Erythroblast (primary cell): ENCODE measurements around the gene PITHD1.
"Not testable (repeated sequence)": the region's sequence is repeated elsewhere in the genome, so short reads cannot be mapped to it uniquely, and the experiment has no call there.

Source experiments
- DNase-seq, 2 experiments: peaks; one replicate each; lab custom pipeline; 2025; lab: John Stamatoyannopoulos, UW
- GATA1 ChIP-seq: IDR thresholded peaks from 2 replicates; pipeline ENCODE4 v1.6.1; 2011; ENCODE audit warnings: low read depth, mild to moderate bottlenecking, control low read depth, low read length, moderate library complexity
- POLR2A ChIP-seq: IDR thresholded peaks from 2 replicates; pipeline ENCODE4 v1.6.1; 2011; ENCODE audit warnings: mild to moderate bottlenecking, low read length

The PITHD1 gene

DNA sequence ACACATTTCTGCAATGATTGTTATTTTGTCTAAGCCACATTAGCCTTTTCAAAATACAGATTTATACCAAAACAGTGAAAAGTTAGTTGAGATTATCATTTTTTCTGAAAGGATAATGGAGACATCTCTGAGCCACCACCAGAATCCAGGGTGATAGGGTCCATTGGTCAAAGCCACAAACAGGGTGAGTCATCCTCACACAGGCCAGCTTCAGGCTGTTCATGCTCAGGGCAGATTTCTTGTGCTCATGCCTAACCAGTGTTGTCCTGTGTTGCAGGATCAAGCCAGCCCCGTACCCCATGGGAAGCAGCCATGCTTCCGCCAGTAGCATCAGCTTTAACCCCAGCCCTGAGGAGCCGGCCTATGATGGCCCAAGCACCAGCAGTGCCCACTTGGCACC is 21.5 kb upstream of the PITHD1 start:
- no peak for DNase-seq

GRCh38 chr1:23757812-23758211 is 20.4 kb upstream of the PITHD1 start:
- no peak for DNase-seq
- no peak for TF ChIP-seq GATA1

More for the DNA sequence above, 21.5 kb upstream of the PITHD1 start:
- TF ChIP-seq POLR2A (no peak), GATA1 (no peak)

- no peak for DNase-seq
- TF ChIP-seq GATA1 (no peak), POLR2A (no peak)
These were observed 18.9 kb upstream of the PITHD1 start for GRCh38 chr1:23759277-23759676.

DNA sequence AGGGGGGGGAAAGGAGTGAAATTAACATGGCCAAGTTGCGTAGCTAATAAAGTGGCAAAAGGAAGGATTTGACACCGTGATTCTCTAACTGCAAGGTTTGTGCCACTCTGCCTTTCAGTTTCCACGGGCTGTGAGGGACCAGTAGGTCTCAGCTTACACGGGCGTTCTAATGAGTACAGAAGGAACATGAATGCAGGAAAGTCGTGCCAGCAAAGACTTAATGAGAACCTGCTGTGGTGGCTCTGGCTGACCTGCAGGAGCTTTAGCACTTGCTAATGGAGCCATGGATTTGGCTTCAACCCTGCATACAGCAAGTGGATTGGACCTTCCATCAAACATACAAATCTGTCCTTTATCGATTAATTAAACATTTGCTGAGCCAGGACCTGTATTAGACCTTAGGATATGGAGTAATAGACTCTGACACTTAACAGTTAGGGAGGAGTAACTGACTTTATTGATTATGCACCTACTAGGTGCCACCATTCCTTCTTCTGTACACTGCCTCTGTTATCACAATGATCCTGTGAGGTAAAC is 15.1 kb upstream of the PITHD1 start:
- no peak for DNase-seq

DNA sequence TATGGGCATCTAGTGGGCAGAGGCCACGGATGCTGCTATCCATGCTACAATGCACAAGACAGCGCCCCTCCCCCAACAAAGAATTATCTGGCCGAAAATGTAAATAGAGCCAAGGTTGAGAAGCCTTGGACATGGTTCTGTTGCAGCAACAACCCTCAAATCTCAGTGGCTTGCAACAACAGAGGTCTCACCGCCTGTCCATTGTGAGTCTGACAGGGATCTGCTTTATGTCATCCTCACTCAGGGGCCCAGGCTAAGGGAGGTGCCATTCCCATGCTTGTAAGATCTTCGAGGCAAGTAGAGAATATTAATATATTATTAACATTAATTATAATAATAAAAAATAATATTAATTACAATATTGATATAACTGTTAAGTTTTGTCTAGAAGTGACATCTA is 9.5 kb upstream of the PITHD1 start:
- no peak for TF ChIP-seq POLR2A
- no peak for TF ChIP-seq GATA1

More for the DNA sequence above, 15.1 kb upstream of the PITHD1 start:
- TF ChIP-seq POLR2A (no peak), GATA1 (no peak)

DNA sequence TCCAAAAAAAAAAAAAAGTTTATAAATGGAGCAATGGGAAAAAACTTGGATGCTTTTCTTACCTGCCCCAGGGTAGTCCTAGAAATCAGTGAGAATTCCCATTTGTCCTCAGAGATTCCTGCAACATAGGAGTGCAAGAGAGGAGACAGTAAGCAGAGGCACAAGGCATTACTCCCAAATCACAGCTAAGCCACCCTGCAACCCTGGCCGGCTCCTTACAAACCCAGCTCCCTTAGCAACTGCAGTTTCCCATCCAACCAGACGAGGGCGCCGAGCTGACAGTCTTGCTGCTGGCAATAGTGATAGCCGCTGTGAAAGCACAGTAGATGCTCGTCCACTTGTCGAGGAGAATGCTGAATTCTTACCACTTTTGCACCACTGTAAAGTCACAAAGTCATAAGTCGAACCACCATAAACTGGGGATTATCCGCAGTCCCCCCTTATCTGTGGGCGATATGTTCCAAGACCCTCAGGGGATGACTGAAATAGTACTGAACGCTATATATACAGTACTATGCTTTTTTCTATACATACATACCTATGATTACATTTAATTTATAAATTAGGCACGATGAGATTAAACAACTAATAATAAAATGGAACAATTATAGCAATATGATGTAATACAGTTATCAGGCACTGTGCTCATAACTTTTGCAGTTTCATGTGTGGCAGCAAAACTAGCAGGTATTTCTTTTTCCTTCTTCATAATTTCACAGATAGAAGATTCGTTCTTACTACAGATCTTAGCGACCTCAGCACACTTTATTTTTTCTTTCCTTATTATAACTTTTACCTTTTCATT is 6.0 kb upstream of the PITHD1 start:
- peak; percentile 87 to 92 for DNase-seq
- TF ChIP-seq GATA1 (no peak), POLR2A (no peak)

More for the DNA sequence above, 9.5 kb upstream of the PITHD1 start:
- DNase-seq, result no peak

- TF ChIP-seq GATA1, result no peak
- no peak for TF ChIP-seq POLR2A
- no peak for DNase-seq
These were observed 5.4 kb upstream of the PITHD1 start for GRCh38 chr1:23772854-23773242.

DNA sequence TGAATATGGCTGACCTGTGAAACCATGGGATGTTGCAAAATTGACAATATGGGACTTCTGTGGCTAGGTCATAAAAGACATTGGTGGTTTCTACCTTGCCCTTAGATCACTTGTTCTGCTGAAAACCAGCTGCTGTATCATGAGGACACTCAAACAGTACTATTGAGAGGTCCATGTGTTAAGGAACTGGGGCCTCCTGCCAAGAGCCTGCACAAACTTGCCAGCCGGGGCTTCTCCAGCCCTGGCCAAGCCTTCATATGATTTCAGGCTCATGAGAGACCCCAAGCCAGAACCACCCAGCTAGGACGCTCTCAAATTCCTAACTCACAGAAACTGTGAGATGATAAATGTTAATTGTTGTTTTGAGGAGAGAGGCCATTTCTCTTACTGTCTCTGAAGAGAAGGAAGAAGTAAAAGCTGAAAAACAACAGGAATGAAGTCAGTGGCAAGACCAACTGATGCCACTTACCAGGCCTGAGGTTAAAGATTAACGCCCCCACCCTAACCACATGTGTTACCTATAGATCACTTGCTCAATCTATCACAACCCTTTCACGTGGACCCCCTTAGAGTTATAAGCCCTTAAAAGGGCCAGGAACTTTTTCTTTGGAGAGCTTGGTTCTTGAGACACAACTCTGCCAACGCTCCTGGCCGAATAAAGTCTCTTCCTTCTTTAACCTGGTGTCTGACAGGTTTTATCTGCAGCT is 3.9 kb upstream of the PITHD1 start:
- no peak for DNase-seq
- no peak for TF ChIP-seq POLR2A
- no peak for TF ChIP-seq GATA1

DNA sequence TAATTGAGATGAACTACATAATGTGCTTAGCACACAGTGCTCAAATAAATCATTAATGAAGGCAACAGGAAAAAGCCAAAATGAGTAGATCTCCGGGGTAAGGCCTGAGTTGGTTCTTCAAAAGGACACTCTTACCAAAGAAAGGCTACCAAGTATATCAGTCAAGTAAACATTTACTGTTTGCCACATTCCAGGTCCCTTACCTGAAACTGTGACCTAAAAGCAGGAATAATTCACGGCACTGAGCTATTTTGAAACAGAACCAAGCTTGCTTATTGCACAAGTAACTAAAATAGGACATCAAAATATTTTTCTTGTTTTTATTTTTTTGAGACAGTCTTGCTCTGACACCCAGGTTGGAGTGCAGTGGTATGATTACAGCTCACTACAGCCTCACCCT is 2.0 kb upstream of the PITHD1 start:
- peak in 1 of 2 experiments; percentile 42 for DNase-seq
- TF ChIP-seq GATA1 (no peak), POLR2A (no peak)

DNA sequence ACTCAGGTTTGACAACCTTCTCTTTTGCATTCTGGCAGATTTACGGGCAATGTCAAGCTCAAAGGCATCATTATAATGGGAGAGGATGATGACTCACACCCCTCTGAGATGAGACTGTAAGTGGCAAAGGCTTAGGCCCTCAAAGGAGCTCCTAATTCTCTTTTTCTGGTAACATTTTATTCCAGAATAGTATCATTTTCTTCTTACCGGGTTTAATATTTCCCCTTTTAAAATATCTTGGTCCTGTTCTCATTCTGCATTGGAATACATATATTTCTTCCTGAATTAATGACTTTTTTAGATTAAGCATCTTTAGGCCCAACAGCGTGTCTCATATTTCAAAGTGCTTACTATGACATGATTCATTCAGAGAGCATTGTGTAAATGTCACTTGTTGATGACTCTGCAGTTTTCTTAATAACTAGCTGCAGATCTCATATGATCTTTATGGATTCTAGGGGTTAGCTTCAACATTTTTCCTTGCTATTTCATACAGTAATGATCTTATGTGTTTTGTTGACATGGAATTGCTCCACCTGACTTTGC is 1.7 kb downstream of the PITHD1 start:
- TF ChIP-seq POLR2A, result no peak
- no peak for TF ChIP-seq GATA1
- DNase-seq, result peak in 1 of 2 experiments; percentile 80

DNA sequence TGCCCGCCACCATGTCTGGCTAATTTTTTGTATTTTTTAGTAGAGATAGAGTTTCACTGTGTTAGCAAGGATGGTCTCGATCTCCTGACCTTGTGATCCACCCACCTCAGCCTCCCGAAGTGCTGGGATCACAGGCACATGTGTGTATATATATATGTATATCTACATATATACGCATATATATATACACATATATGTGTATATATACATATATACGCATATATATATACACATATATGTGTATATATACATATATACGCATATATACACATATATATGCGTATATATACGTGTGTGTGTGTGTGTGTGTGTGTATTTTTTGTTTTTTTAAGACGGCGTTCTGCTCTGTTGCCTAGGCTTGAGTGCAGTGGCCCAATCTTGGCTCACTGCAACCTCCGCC is 4.9 kb downstream of the PITHD1 start:
- not testable (repeated sequence) for DNase-seq

DNA sequence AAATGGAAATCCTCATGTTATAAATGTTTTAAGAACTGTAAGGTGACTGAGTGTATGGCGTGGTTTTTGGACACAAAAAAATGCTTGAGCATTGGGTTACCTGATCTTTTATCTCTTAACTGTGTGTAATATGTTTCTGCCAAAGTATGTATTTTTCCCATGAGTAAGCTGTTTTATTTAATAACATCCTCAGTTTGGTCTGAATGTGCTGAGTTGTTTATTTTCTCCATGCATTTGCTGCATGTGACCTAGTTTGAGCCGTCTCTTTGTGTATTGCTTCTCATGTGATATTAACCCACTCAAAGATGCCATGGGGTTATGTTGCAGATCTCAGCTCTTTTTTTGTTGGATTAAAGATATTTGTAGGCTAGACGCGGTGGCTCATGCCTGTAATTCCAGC is 6.6 kb downstream of the PITHD1 start:
- TF ChIP-seq GATA1, result no peak
- no peak for TF ChIP-seq POLR2A
- DNase-seq, result no peak

DNA sequence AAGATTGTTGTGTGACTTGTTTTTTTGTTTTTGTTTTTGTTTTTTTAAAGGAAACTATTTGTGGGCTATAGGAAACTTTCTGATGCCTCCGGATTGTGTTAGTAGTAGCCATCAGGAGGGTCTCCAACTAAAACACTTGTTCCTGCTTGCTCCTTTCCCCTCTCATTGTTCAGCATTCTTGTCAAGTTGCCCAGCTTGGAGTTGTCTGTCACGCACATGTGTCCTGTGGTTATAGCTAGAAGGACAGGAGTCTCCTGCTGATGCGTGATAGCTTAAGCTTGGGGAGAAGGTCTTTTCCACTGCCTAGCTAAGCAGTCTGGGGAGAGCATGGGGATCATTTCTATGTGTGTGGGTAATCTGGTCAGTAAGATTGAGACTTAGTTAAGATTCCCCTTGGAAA is 9.5 kb downstream of the PITHD1 start:
- TF ChIP-seq POLR2A, result no peak
- no peak for TF ChIP-seq GATA1
- no peak for DNase-seq

- DNase-seq, result no peak
- TF ChIP-seq POLR2A (no peak), GATA1 (no peak)
These were observed 10.5 kb downstream of the PITHD1 start for GRCh38 chr1:23788695-23789094.
